WERI-Rb-1 (cell line): ENCODE measurements around the gene DHX29.

Source experiments
- DNase-seq: peaks from one replicate; pipeline ENCODE4 v3.0.0-alpha.2; 2020
- H3K27ac ChIP-seq: fragments of 250-450 bp; sonication (Bioruptor Pico); 2 replicates; pipeline ENCODE4 v1.5.1; 2020; ENCODE audit warnings: mild to moderate bottlenecking, moderate library complexity
- H3K27me3 ChIP-seq: fragments of 250-450 bp; sonication (Bioruptor Pico); 2 replicates; pipeline ENCODE4 v1.5.1; 2021; ENCODE audit warnings: mild to moderate bottlenecking, low read depth, moderate library complexity; ENCODE audit not compliant: insufficient read depth, severe bottlenecking
- H3K36me3 ChIP-seq: fragments of 250-450 bp; sonication (Bioruptor Pico); 2 replicates; pipeline ENCODE4 v1.5.1; 2020; ENCODE audit warnings: mild to moderate bottlenecking, moderate library complexity
- H3K4me3 ChIP-seq: 2 replicates; pipeline ENCODE4 v1.5.1; 2011; ENCODE audit warnings: low read depth, mild to moderate bottlenecking, control low read depth, low read length
- H3K9me3 ChIP-seq: fragments of 250-450 bp; sonication (Bioruptor Pico); 2 replicates; pipeline ENCODE4 v1.5.1; 2021; ENCODE audit warnings: mild to moderate bottlenecking, moderate library complexity; ENCODE audit not compliant: severe bottlenecking
- CTCF ChIP-seq: IDR thresholded peaks from 2 replicates; pipeline ENCODE4 v1.5.1; 2011; ENCODE audit warnings: low read depth, mild to moderate bottlenecking, control low read depth, inconsistent platforms, low read length

Gene DHX29

GRCh38 chr5:55218967-55219366 lies 88.5 kb downstream of the DHX29 start:
- Histone ChIP-seq H3K4me3 (no peak overlapping the region), H3K27me3 (no peaks in the 10 kb centered on the region), H3K9me3 (no peaks in the 10 kb centered on the region), H3K27ac (no peak overlapping the region), H3K36me3 (no peaks in the 10 kb centered on the region)
- no peak for TF ChIP-seq CTCF
- DNase-seq, result no peak

GRCh38 chr5:55211184-55211874 lies 96.2 kb downstream of the DHX29 start:
- H3K4me3 ChIP-seq, result no peak overlapping the region
- no peaks in the 10 kb centered on the region for H3K9me3 ChIP-seq
- no peak overlapping the region for H3K27ac ChIP-seq
- DNase-seq, result no peak
- no peak for TF ChIP-seq CTCF
- H3K36me3 ChIP-seq, result no peaks in the 10 kb centered on the region
- no peaks in the 10 kb centered on the region for H3K27me3 ChIP-seq
